Activated naive CD4-positive, alpha-beta T cell treated with Interleukin-2 at 50 U/mL for 16 hours (primary cell): Measurements from ENCODE around the gene TENM4.

Source experiments
- DNase-seq: peaks from one replicate; pipeline ENCODE4 v3.0.0-alpha.2; 2020

Gene TENM4

DNA sequence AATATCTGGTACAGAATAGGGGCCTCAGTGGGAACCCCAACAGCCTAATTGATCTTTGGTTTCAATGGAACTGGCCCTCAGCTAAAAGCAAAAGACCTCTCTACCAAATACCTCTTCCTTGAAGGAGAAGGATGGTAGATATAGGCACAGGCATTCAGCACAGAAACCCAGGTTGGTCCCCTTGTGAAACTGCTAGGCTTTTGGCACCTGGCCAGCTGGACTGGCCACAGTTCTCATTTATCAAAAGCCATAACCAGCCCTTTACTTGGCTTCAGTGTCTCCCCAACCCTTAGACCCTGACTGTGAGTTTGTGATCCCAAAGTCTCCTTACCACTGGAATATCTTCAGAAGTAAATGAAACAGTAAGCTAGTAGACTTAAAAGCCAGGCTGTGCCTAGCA lies 152.9 kb downstream of the TENM4 start:
- no peak for DNase-seq

DNA sequence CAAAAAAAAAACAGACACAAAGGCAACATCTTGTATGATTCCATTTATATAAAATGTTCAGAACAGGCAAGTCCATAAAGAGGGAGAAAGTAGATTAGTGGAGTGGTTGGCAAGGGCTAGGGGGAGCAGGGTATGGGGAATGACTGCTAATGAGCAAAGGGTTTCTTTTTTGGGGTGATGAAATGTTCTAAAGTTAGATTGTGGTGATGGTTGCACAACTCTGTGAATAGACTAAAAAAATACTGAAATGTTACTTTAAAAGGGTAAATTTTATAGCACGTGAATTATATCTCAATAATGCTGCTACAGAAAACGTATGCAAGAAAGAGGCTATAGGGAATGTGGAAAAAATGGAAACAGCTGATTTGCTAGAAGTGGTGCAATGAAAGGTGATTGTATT lies 155.1 kb downstream of the TENM4 start:
- no peak for DNase-seq

DNA sequence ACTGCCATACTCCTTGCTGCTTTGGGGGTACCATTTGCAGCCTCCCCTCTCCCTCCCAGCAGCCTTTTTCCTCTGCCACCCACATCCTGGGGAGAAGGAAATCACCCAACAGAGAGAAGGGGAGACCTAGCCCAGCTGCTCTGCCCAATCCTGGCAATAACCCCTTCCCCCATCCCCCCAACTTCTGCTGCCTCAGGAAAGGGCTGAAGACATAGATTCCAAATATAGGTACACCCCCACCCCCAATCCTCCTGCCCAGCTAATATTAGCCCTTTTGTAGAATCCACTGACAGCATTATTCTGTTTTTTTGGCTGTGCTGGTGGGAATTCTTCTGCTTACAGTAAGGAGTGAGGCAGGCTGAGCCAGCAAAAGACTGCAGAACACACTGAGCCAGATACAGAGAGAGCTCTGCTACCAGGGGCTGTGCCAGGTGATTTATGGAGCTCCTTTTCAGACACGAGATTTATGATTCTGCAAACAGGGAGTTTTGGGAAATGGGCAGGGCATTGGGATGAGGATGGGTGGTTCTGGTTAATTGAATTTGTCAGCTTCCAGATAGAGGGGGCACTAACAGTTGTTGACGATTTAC lies 164.0 kb downstream of the TENM4 start:
- no peak for DNase-seq

DNA sequence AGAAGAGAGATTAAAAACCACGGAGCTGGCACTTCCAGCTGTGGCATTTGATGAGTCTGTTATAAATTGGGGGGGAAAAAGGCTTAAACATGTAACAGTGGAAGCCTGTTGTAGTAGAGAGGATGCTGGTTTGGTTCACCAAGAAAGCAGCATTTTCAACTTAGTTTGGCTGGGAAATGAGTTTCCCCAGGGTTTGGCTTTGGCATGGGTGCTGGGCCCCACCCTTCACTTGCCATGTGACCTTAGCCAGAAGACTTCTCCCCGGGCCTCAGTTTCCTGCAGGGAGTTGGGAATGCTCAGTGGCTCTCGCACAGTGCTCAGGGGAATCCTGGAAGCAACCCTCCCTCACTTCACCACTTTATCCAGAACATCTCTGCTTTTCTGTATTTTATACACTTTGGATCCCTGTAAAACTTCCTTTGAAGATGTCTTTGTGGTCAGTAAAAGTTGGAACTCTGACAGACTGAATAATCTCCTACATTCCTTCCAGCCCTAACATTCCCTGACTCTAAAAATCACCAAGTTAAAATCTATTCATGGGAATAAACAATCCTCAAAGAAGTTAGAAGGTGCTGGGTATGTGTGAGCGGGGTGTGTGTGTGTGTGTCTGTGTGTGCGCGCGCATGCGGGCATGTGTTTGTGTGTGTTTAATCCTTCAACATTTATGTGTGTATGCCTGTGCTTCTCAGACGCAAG lies 166.0 kb downstream of the TENM4 start:
- DNase-seq, result no peak

DNA sequence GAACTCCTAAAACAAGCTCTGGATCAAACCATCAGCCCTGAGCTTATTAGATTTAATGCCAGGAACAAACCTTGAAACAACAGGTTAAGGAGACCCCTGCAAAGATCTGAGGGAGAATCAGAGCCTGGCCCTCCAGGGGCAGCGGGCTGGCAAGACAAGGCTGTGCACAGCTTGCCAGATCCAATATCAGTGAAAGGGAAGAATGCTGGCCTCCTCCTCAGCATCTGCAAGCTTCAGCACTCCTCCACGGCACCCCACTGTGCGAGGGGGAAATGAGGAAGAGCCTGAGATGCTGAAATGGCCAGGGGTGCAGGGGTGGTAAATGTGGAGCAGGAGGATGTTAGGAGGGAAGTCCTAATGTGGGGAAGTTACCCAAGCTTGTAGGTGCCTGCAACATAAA lies 167.0 kb downstream of the TENM4 start:
- no peak for DNase-seq

DNA sequence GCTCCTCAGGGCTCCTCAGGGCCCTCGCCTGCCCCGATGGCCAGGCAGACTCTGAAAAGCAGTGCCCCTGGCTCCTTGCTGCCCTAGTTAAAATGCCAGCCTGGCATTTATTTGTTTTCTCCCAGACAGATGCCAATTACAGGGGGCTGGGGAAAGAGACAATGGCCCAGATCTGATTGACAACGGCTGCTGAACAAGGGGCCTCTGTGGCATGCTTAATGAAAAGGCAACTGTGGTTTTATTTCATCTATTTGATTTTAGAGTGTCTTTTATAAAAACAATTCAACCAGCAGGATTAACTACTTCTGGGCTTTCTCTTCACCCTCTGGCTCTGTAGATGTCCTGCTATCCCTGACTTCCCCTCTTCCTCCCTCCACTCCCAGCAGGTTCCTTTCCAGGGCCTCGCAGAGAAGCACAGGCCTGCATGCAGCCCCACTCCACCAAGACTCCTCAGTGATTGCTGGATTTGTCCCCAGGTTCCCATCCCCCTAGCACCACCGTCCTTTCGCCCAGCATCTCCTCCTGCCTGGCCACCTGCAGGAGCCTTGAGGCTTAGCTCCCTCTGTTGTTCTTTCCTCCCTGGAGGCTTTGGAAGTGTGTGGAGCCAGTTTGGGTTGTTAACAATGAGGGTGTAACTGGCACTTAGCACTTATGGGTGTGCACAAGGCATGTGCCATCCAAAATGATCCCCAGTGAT lies 171.1 kb downstream of the TENM4 start:
- no peak for DNase-seq

DNA sequence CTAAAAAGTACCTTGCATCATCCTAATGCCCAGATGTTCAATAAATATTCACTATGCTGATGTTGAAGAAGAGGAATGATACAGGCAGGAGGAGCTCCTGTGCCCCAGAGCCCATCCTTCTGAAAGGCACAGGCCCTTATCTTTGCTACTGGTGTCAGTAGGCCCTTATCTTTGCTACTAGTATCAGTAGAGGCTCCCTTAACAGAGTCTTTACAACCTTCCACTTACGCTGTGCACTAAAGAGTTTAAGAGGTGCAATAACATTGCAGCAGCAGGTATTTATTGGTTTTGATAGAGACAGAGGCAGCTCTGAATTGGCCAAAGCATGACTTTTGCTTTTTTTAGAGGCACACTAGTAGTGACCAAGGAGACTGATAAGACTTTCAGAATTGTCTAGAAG lies 174.4 kb downstream of the TENM4 start:
- DNase-seq, result no peak

DNA sequence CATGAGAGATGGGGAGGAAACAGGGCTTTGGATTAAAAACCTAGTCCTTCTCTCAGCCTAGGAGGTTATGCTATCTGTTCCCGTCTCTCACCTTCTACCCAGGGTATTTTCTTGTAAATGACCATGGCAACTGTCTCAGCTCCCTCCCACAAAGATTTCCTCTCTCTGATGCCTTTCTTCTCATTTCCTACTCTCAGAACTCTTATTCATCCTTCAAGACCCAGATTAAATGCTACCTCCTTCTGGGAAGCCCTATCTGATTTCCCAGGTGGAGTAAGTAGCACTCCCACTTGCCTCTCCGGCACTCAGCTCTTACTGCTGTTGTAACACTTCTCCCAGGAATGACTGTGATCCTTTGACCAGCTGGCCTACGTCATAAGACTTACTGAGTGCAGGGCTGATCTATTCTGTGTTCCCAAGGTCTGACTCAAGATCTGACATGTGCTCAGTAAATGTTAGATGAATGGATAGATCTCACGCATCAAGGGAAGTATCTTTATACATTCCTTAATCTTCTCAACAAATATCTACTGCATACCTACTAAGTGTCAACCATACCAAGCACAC lies 175.0 kb downstream of the TENM4 start:
- DNase-seq, result no peak

DNA sequence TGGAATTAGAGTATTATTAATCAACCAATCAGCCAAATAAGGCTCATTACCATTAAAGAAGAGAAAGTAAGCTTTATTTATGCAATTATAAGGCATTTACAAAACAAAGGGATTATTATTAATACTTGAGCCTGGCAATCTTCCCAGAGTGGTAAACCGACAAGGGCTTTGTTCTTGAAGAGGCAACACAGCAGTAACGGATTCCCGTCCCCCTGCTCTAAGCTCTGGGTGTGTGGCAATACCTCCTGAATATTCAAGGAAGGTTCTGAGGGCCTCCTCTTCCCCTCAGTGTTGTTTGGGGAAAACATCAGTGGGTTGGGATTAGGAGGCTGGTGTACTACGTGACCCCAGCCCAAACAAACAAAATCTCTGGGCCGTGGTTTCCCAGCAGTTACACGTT lies 176.5 kb downstream of the TENM4 start:
- DNase-seq, result no peak

DNA sequence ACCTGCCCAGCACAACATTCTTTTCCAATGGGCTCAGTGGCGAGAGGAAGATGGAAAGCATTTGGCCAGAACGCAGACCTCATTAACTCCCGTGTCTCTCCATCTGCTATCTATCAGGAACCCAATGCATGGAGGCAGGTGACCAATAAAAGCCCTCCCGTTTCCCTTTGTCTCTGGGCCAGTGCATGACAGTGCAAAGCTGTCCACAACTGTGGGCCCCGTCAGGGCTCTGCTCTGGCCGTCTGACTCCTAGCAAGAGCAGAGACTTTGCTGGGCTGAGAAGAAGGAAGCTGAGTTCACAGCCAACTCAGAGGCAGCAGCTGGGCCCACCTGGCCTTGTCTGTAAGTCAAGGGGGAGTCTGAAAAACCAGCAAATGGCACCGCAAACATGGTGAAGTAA lies 177.8 kb downstream of the TENM4 start:
- DNase-seq, result no peak

DNA sequence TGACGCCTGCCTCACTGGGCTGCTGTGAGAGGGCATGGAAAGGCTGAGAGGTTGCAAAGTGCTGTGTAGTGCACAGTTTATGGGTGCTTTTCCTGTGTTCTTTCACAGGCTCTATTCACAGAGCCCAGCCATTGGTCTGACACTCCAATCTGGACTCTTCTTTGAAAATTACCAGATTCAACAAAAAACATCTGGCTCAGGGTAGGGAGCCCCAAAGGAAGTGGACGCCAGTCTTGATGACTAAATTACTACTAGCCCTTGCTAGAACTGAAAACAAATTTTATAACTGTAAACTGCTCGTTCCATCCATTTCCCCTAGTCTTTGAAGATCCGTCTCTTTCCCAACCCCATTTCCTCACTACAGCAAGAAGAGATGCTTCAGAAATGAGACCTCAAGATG lies 178.6 kb downstream of the TENM4 start:
- DNase-seq, result no peak

DNA sequence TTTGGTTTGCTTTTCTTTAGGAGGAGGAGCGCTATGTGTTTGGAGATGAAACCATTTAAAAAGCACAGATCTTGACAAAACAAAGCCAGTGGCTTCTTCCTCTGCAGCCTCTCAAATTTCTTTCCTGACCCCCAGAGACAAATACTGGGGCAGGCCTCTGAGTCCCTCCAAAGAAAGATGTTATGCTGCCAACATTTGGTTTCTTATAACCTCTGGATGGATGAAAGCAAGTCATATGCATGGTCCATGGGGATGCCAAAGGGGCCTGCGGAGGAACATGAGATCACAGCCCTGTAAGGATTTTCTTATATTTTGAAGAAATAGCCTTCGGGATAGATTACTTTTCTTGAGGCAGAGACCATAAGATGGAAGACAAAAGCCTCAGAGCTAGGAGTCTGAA lies 179.1 kb downstream of the TENM4 start:
- DNase-seq, result no peak

DNA sequence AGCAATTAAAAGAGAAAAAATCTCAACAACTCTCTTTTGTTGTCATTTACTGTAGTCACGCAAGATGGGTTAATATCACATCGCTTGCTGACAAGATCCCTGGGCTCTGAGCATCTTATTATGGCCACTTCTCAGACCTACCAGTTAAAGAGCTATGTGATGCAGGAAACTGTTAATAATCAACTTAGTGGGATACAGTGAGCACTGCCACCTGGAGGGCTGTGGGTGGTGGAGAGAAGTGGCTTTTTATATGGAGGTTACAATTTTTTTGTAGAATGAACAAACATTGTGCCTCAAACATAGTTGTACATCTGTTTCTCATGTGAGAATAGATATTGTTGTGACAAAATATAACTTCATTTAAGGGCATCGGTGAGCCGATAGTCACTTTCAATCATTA lies 181.0 kb downstream of the TENM4 start:
- DNase-seq, result no peak

DNA sequence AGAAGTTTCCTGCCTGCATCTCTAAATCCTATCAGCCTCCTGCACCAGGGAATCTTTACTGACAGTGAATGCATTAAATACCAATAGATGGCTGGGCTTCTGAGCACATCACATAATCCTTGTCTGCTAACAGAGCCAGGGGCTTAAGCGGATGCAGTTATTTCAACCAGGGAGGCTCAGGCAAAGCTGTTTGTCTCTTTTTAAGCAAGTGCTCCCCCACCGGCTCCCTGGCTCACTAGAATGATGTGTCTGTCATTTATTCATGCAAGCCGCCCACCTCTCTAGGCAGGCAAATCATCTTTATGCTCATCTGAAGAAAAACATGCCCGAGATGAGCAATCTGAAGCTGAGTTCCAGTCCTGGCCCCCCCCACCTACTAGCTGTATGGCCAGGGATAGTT lies 182.3 kb downstream of the TENM4 start:
- no peak for DNase-seq

DNA sequence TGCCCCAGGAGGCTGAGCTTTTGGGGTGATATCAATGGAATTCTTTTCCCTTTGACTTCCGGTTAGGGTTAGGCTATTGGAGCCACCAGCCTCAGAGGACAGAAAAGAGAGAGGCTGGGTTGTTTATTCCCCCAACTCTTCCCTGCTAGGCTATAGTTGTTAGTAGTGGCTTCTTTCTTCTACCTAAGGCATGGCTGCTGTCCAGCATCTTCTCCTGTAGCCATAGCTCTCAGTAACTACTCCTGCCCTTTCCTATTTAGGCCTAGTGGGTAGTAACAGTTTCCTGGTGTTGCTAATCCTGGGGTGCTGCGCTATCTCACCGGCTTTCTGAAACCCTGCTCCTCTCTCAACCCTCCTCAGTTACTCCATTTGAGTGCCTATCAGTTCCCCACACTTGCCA lies 184.9 kb downstream of the TENM4 start:
- DNase-seq, result no peak

DNA sequence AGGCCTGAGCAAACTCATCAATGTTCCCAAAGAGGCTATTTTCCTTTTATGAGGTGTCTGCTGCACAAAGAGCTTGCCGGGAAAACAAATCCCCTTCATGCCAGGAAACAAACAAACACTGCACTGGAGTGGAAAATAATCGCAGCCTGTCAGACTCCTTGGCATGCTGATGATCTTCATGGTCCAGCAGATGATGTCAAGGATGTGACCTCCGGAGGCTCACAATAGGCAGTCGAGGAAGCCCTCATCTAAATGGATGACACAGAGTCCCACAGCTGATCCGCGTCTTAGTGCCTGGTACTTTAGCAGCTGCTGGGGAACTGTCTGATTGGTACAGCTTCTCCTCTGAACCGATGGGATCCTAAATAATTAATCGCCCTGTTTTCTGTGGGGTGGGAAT lies 187.6 kb downstream of the TENM4 start:
- no peak for DNase-seq

DNA sequence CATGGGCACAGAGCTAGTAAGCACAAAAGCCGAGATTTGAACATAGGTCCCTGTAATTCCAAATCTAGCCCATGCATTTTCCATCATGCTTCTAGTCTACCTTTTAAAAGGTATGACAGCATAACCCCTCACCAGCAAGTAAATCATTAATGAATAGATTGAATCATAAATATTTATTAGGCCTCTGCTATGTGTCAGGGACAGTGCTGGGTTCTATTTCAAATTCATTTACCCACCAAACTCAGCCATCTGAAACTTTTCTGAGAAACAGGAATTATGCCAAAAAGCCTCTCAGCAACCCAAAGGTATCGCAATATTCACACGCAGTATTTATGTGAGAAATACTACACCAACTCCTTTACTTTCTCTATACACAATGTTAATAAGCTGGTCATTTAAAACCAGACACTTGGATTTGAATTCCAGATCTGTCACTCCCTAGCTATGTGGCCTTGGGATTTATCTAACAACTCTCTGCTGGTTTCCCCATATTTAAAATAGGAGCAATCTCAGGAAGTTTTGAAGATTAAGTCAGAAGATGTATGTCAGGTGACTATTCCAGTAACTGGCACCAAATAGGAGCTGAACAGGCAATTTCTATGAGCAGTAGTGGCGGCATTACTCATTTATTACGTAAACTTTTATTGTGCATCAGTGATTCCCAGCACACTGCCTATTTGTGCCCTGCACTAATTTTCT lies 191.4 kb downstream of the TENM4 start:
- DNase-seq, result no peak

DNA sequence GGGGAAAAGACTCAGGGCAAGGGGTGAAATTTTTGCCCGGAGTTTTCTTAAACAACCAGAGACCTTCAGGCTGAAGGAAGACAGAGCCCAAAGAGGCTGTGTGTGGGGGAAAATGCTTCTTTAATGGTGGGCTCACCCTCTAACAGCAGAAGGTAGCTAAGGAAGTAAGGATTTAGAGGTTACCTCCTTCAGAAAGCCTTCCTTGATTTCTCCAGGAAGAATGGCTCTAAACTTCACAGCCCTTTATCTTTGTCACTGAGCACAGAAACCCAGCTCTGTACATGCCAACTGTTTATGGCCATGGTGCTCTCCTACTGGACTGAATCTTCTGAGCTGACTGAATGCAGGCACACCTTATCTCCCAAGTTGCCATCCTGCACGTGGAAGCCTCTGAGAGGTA lies 196.0 kb downstream of the TENM4 start:
- DNase-seq, result no peak

DNA sequence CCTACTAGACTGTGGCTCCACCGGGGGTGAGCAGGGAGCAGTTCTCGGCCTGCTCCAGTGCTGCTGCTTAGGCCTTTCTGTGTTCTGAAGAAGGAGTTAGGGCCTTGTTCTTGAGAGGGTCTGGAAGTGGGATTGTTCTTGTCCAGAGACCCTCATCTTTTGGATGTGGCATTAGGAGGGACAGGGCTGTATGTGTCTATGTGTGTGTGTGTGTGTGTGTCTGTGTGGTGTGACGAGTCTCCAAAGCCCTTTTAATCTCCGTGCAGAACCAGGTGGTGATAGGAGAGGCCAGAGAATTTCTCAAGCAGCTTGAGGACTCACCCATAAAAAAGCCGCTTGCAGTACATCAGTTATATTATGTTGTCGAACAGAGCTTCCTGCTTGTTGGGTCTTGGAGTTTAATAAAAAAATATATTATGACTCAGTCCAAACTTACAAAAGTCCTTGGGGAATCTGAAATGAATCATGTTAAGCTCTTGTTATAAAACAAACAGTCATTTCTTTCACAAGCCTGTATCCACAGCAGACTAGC lies 196.5 kb downstream of the TENM4 start:
- no peak for DNase-seq

DNA sequence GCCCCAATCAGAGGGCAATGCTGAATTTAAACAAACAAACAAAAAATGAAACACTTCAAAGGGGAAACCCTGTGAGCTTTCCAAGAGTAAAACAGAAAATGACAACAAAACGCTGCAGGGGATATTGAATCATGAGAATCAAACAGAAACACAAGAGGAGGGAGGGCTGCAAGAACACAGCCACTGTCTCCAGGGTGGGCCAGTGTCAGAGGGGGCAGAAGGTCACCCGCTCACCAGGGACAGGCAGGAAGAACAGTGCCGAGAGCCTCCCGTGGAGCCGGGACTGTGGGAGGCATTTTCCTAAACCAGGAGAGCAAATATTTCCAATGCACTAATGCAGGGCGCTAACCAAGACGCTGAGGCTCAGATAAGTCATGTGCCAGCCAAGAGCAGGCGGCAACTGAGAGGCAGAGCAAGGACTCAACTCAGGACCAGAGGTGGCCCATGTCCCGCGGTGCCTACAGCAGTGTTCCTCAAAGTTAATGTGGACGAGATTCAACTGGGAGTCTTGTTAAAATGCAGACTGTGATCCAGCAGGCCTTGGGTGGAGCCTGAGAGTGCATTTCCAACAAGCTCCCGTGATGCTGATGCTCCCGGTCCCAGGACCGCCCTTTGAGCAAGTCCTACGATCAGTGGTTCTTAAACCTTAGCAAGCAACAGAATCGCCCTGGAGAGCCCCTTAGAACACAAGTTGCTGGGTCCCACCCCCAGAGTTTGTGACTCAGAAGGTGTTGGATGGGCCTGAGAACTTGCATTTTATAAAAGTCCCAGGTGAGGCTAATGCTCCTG lies 197.2 kb downstream of the TENM4 start:
- no peak for DNase-seq

DNA sequence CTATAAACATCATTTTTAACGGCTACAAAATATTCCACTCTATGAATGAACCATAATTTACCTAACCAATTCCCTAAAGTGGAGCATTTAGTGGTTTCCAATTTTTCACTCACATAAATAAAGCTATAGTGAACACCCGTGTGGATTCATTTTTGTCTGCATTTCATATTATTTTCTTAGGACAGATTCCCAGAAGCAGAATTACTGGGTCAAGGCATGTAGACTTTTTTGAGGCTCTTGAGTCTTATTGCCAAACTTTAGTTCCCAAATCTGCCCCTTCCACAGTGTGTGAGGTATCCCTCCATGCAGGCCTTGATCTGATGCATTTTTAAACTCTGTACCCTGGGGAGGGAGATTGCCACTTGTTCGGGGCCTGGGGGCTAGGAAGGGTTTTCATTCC lies 198.2 kb downstream of the TENM4 start:
- DNase-seq, result no peak

DNA sequence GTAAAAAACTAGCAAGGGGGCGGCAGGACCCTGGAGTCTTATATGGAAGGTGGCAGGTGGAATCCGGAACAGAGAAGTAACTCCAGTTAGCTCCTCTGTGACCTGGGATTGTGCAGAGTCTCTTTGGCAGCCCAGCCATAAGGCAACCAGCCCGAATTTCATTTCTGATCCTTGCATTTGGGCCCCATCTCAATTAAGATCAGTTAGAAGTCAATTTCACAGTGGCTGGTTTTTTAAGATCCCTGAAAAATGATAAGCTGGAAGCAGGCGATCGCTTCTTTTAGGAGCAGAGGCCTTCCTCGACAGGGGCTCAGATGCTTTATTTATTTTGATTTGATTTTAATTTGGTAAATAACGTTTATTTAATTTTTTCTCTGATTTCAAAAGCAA lies 199.0 kb downstream of the TENM4 start:
- DNase-seq, result no peak
